Stimulated activated CD8-positive, alpha-beta memory T cell treated with anti-CD3 and anti-CD28 coated beads, Interleukin-2, amount 100 ng/mL, for 48 hours (primary cell): ENCODE measurements around the gene PTPRN2.
"Not testable (repeated sequence)": the region's sequence is repeated elsewhere in the genome, so short reads cannot be mapped to it uniquely, and the experiment has no call there.

Experiments
- DNase-seq, 2 donors: peaks; one replicate each; pipeline ENCODE4 v3.0.0-alpha.2; 2020; ENCODE audit warnings: low read depth in 2 of 2

Gene PTPRN2

GRCh38 chr7:157595086-157595855 lies 992.4 kb downstream of the PTPRN2 start:
- DNase-seq, result no peak

GRCh38 chr7:157594306-157594705 lies 993.3 kb downstream of the PTPRN2 start:
- DNase-seq, result no peak

GRCh38 chr7:157593541-157593940 lies 994.1 kb downstream of the PTPRN2 start:
- no peak for DNase-seq

- DNase-seq, result not testable (repeated sequence)
These were observed 994.8 kb downstream of the PTPRN2 start for GRCh38 chr7:157592636-157593320.

GRCh38 chr7:157590526-157590925 lies 997.1 kb downstream of the PTPRN2 start:
- DNase-seq, result no peak

- no peak for DNase-seq
These were observed 997.9 kb downstream of the PTPRN2 start for GRCh38 chr7:157589680-157590079.

- DNase-seq, result no peak
These were observed 999.6 kb downstream of the PTPRN2 start for GRCh38 chr7:157587805-157588560.

GRCh38 chr7:157587051-157587804 lies 1000.4 kb downstream of the PTPRN2 start:
- no peak for DNase-seq

- DNase-seq, result no peak
These were observed 1001.1 kb downstream of the PTPRN2 start for GRCh38 chr7:157586426-157586955.

- DNase-seq, result no peak
These were observed 1002.3 kb downstream of the PTPRN2 start for GRCh38 chr7:157585113-157585861.

- no peak for DNase-seq
These were observed 1003.2 kb downstream of the PTPRN2 start for GRCh38 chr7:157584420-157584819.

- DNase-seq, result no peak
These were observed 1005.9 kb downstream of the PTPRN2 start for GRCh38 chr7:157581740-157582139.

- no peak for DNase-seq
These were observed 1007.3 kb downstream of the PTPRN2 start for GRCh38 chr7:157580324-157580723.

- no peak for DNase-seq
These were observed 1008.2 kb downstream of the PTPRN2 start for GRCh38 chr7:157579425-157579824.

GRCh38 chr7:157577796-157578339 lies 1009.8 kb downstream of the PTPRN2 start:
- no peak for DNase-seq

- DNase-seq, result no peak
These were observed 1010.6 kb downstream of the PTPRN2 start for GRCh38 chr7:157577061-157577460.

- DNase-seq, result peak in 1 of 2 donors; percentile 43
These were observed 1011.2 kb downstream of the PTPRN2 start for GRCh38 chr7:157576415-157576814.

- no peak for DNase-seq
These were observed 1011.8 kb downstream of the PTPRN2 start for GRCh38 chr7:157575777-157576176.

GRCh38 chr7:157574914-157575586 lies 1012.6 kb downstream of the PTPRN2 start:
- no peak for DNase-seq
